ENCODE measurements around the gene SHPK.

Gene SHPK

DNA sequence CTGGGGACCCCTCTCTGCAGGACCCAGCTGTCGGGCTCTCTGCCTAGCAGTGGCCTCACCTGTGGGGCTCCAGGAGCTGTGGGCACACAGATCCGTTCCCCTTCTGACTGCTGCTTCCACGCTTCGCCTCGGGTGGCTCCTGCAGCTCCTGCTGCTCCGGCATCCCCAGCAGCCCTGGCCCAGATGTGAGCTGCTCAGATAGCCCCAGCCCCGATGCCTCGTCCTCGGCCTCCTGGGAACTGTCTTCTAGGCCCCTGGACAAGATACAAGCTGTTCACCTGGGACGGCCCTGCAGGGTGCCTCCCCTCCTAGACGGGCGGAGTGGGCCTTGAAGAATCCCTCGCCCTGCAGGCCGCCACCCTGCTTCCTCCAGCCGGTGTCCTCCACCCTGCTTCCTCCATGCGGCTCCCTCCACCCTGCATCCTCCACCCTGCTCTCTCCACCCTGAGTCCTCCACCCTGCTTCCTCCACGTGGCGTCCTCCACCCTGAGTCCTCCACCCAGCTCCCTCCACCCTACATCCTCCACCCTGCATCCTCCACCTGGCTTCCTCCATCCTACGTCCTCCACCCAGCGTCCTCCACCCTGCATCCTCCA lies 43.6 kb upstream of the SHPK start:
- TF ChIP-seq, protein P1, sequence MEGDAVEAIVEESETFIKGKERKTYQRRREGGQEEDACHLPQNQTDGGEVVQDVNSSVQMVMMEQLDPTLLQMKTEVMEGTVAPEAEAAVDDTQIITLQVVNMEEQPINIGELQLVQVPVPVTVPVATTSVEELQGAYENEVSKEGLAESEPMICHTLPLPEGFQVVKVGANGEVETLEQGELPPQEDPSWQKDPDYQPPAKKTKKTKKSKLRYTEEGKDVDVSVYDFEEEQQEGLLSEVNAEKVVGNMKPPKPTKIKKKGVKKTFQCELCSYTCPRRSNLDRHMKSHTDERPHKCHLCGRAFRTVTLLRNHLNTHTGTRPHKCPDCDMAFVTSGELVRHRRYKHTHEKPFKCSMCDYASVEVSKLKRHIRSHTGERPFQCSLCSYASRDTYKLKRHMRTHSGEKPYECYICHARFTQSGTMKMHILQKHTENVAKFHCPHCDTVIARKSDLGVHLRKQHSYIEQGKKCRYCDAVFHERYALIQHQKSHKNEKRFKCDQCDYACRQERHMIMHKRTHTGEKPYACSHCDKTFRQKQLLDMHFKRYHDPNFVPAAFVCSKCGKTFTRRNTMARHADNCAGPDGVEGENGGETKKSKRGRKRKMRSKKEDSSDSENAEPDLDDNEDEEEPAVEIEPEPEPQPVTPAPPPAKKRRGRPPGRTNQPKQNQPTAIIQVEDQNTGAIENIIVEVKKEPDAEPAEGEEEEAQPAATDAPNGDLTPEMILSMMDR (IDR thresholded peaks at IDR 0.05; ENCODE audit: extremely low read depth, insufficient read depth, missing control alignments) = no peak
- DNase-seq (ENCODE audit: low spot score) = no peak
- in situ Hi-C loops (cut with MboI; ENCODE audit: low pct_unique_long_range_greater_than_20kb, low sequenced_read_pairs, unreplicated experiment) = loop anchor here (10.0 kb wide), 2 partner anchors 55 to 145 kb away; no protein-coding TSS in a partner anchor

DNA sequence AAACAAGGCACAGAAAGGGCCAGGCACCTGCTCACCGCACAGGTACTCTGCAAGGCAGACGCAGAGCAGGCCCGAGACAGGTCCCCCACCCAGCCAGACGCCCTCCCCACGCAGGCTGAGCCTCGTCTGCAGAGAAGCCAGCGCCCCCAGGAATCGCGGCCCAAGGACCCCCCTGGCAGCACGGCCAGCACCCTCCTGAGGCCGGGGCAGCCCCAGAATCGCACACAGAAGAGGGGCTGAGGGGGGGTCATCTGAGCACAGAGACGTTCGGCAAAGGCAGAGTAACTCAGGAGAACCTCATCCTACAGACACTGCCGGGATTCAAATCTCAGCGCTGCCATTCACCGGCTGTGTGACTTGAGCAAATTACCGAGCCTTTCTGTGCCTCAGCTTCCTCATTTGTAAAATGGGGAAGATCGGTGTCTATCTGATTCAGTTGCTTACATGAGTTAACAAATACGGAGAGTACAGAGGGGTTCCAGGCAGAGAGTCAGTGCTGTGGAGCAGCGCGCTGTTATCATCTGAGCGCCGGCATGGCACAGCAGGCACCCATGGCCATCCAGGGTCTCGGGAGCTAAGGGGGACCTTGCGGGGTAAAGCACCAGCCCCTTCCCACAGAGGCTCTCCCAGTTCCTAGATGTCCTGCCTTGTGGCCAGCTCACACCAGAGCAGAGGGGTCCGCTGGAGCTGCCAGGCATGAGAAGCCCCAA lies 42.9 kb upstream of the SHPK start:
- TF ChIP-seq, protein P1 (IDR thresholded peaks at IDR 0.05; ENCODE audit: extremely low read depth, insufficient read depth, missing control alignments) = no peak
- in situ Hi-C loops (cut with MboI; ENCODE audit: low pct_unique_long_range_greater_than_20kb, low sequenced_read_pairs, unreplicated experiment) = loop anchor here (10.0 kb wide), 1 partner anchor 146 kb away; no protein-coding TSS in a partner anchor

DNA sequence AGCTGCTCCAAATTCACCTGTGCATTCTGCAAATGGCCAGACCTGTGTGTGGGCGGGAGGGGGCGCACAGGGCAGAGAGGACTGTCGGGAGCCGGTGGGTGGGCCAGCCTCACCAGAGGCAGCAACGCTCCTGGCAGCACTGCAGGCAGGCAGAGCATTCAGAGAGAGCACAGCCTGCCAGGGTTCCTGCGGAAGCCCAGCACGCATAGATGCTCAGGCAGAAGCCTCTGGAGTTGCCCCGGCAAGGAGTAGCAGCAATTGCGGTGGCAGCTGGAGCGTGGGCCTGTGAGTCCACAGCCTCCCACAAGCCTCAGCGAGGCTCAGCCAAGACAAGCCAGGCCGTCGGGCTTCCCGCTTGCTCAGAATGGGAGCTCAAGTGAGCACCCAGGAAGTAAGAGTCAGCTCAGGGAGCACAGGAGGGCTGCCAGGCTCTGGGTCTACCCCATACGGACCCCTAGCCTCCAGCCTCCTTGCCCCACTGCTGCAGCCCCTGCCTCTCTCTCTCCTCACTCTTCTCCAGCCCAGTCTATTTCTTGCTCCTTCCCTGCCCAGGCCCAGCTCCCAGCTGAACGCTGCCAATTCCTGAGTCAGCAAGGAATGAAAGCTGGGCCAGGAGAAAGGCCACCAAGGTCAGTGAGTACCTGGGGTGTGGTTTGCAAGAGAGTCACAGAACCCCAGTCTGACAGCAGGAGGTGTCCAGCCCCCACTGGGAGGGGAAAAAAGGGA lies 42.2 kb upstream of the SHPK start:
- DNase-seq (ENCODE audit: low spot score) = no peak

More for the DNA sequence above, 42.9 kb upstream of the SHPK start:
- no peak for DNase-seq (ENCODE audit: low spot score)

DNA sequence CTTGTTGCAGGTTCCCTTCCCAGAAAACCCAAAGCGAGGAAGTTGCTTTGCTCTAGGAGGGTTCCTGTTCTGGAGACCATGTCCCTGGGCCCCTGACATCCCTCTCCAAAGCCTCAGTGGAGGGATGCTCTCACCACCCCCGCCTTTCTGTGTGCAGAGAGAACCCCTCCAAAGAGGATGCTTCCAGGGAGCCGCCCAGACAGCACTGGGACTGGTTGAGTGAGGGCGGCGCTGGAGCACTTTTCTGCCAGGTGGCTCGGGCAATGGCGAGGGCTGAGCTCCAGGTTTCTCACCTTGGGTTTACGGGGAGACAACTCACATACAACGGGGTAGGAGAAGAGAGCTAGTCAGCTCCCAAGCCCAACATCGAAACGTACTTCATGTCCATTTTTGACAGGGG lies 39.8 kb upstream of the SHPK start:
- TF ChIP-seq, protein P1 (IDR thresholded peaks at IDR 0.05; ENCODE audit: extremely low read depth, insufficient read depth, missing control alignments) = no peak
- in situ Hi-C loops (cut with MboI; ENCODE audit: low pct_unique_long_range_greater_than_20kb, low sequenced_read_pairs, unreplicated experiment) = loop anchor here (10.0 kb wide), 1 partner anchor 149 kb away; no protein-coding TSS in a partner anchor
- DNase-seq (ENCODE audit: low spot score) = no peak

More for the DNA sequence above, 42.2 kb upstream of the SHPK start:
- in situ Hi-C loops (cut with MboI; ENCODE audit: low pct_unique_long_range_greater_than_20kb, low sequenced_read_pairs, unreplicated experiment) = loop anchor here (10.0 kb wide), 1 partner anchor 147 kb away; no protein-coding TSS in a partner anchor
- TF ChIP-seq, protein P1 (IDR thresholded peaks at IDR 0.05; ENCODE audit: extremely low read depth, insufficient read depth, missing control alignments) = no peak

DNA sequence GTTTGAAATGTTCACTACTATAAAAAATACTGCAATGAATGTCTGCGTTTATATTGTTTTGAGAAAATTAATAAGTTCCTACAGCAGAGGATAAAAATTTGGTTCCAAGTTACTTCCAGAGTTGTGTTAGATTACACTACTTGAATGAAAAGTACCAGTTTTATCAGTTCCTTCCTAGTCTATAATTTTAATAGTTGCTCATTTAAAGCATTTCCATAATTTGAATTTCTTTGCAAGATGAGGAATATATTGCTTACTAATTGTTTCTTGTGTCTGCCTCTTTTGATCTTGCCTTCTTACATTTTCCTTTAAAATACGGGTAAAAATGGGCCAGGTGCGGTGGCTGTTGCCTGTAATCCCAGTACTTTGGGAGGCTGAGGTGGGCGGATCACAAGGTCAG lies 36.5 kb upstream of the SHPK start:
- TF ChIP-seq, protein P1 (IDR thresholded peaks at IDR 0.05; ENCODE audit: extremely low read depth, insufficient read depth, missing control alignments) = no peak
- in situ Hi-C loops (cut with MboI; ENCODE audit: low pct_unique_long_range_greater_than_20kb, low sequenced_read_pairs, unreplicated experiment) = loop anchor here (10.0 to 25.0 kb wide), 2 partner anchors 152 to 635 kb away; no protein-coding TSS in a partner anchor

DNA sequence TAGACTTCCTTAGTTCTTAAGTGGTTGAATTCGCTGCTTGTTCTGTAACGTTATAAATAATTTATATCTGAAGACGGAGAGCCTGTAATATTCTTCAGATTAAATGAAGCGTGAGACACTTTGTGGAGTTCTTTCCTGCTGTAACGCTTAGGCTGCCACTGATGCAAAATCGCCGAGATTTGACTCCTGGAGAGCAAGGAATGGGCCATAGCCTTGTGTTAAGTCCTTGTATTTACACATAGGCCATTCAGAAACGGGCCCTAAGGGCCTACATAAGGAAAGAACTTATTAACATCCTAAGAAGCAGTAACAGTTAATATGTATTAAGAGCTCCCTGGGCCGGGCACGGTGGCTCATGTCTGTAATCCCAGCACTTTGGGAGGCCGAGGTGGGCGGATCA lies 33.5 kb upstream of the SHPK start:
- TF ChIP-seq, protein P1 (IDR thresholded peaks at IDR 0.05; ENCODE audit: extremely low read depth, insufficient read depth, missing control alignments) = no peak
- in situ Hi-C loops (cut with MboI; ENCODE audit: low pct_unique_long_range_greater_than_20kb, low sequenced_read_pairs, unreplicated experiment) = loop anchor here (25.0 kb wide), 1 partner anchor 632 kb away; no protein-coding TSS in a partner anchor
- DNase-seq (ENCODE audit: low spot score) = no peak

More for the DNA sequence above, 36.5 kb upstream of the SHPK start:
- no peak for DNase-seq (ENCODE audit: low spot score)
